ENCODE results near the gene SEMA3E. TPM values are rescaled to one million over a fixed set of nuclear protein-coding genes. Genes with fewer than 3 reads are reported as not detected.
"Not testable (repeated sequence)": the region's sequence is repeated elsewhere in the genome, so short reads cannot be mapped to it uniquely, and the experiment has no call there.

SEMA3E gene
- polyA plus RNA-seq, 3 donors = 1.5 to 2.0 (median 1.8) TPM

DNA sequence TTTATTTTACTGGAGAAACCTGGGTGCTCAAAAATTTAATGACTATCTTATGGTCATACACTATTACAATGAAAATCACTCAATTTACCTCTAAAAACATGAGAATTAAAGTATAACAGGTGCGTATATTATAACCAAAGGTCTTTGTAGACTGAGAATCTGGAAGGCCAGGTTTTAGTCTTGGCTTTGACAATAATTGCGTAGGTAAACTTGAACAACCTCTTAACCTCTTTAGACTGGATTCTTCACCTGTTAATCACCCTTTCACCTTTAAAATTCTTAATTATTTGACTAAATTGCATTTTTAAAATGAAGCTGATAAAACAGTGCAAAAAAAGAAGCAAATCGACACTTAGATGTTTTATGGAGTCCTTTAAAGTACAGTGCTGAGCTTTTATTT is 156.1 kb downstream of the SEMA3E start:
- no peak for DNase-seq

DNA sequence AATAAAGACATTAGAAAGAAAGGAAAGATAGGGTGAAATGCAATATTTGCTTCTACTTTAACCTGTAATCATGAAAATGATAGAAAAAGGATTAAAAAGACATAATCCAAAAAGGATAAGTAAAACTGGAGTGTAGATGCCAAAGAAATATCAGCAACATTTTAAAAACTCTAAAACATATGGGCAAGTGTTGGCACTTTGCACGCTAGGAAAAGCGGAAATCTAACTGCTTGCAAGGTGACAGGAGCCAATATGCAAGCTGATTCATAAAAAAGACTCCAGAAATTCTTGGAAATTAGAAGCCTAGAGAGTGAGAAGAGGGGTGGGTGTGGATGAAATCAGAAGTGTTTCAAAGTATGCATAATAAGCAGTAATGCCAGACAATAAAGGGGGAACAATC is 161.1 kb downstream of the SEMA3E start:
- no peak for DNase-seq

GRCh38 chr7:83486957-83487356 is 162.0 kb downstream of the SEMA3E start:
- no peak for DNase-seq

DNA sequence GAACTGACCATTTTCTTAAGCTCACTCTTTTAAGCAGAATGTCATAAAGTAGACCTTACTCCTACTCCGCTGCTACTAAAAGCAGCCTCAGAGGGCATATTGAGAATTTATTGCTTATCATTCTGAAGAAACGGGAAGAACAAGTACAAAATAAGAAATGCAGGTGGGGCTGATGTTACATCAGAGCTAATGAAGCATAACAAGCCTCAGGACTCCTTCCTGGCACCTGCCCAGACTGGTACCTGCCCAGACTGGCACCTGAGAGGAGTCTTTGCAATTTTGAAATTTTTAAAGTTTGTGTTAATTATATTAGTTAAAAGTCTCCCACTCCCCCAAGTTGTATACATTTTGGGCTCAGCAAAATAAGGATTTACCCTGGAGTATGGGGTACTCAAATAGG is 162.4 kb downstream of the SEMA3E start:
- DNase-seq = no peak

GRCh38 chr7:83484826-83485225 is 164.1 kb downstream of the SEMA3E start:
- DNase-seq = no peak

DNA sequence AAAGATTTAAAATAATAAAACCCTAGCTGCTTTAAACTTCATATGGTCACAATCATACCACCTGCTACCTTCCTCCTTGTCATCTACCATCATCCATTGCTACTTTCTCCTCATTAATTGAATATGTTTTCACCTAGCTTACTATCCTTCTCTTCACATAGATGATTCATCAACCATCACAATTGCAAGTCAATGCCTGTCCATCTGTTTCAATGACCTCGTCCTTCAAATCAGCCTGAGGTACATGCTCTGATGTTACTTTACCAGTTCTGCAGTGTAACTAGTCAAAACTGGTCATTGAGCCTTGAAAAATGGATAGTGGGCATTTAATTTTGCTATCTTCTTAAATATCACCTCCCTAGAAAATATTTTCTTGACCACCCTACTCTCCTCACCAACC is 164.7 kb downstream of the SEMA3E start:
- no peak for DNase-seq

DNA sequence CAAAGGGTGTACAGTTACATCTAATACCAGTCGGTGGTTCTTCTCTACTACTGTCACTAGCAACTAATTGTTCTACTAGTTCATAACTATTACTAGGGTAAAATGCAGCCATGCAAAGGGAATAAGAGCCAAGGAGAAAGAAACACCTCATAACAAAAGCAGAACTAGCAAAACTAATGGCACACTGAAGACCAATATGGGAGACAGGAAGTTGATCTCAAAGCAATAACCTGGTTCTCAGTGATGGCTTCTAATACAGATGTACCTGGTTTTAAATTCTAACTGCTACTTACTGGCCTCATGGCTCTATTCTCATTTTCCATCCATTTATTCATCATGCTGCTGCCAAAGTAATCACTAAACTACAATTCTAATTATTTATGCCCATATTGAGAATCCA is 170.3 kb downstream of the SEMA3E start:
- DNase-seq = no peak

GRCh38 chr7:83476511-83477050 is 172.4 kb downstream of the SEMA3E start:
- DNase-seq = no peak

DNA sequence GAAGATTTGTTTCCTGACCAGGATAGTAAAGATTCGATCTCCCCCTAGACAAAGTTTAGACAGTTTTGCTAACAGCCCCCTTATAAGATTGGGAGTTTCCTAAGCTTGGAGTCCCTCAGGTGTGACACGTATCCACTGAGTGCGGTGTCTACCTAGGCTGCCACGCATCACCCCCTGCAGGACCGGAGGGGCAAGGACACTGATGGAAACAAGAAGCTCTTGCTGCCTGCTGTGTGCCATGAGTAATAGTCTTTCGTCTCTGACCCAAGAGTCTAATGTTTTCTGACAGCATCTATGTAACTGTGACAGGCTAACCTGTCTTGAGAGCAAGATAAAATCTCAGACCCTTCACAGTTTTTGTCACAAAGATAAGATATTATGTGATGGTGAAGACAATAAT is 173.5 kb downstream of the SEMA3E start:
- no peak for DNase-seq

- no peak for DNase-seq
These were observed 176.6 kb downstream of the SEMA3E start for GRCh38 chr7:83472376-83472775.

DNA sequence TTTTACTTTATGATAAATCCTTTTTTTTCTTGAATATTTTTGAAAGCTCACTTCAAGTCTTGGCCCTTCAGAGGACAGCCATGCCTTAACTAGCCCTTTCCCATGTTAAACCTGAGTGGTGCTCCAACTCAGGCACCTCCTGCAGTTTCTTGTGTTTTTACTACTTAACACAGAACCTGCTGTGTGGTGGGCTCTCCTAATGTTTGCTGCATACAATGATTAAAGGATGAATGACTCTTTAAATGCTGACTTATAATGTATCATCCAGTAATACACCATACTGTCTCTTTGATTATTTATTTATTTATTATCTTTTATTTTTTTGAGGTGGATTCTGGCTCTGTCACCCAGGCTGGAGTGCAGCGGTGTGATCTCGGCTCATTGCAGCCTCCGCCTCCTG is 179.4 kb downstream of the SEMA3E start:
- no peak for DNase-seq

GRCh38 chr7:83469076-83469475 is 179.9 kb downstream of the SEMA3E start:
- no peak for DNase-seq

DNA sequence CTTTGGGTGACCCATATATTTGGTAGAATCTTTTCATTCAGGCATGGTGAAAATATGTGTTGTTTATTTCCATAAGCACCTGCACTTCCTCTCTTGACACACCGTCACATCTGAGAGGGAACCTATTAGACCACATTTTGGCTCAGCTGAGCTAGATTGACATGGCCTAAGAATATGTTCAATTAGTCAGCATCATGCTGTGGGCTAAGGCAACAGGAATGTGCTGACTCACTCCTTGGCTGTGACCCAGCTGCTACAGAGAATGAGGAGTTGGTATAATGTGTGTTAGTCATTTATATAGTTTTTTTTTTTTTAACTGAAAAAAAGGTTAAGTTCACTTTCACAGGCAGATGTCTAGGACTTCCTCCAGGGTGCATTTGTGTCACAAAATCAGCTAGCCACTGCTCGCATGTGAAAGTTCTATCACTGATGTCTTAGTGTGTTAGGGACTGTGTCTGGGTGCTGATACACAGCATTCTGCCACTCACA is 180.6 kb downstream of the SEMA3E start:
- peak; percentile 69 for DNase-seq

DNA sequence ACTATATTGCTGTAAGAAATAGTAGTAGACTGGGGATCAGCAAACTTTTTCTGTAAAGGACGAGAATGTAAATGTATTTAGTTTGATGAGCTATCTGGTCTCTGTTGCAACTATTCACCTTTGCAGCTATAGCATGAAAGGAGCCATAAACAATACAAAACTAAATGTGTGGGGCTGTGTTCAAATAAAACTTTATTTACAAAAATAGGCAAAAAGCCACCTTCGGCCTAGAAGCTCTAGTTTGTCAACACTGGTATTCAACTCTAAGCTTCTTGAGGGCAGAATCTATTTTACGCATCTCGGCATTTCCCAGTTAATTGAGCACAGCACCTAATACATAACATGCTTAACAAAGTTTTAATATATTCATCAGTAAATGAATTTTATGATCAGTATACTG is 181.4 kb downstream of the SEMA3E start:
- DNase-seq = no peak

- no peak for DNase-seq
These were observed 182.0 kb downstream of the SEMA3E start for GRCh38 chr7:83466956-83467355.

DNA sequence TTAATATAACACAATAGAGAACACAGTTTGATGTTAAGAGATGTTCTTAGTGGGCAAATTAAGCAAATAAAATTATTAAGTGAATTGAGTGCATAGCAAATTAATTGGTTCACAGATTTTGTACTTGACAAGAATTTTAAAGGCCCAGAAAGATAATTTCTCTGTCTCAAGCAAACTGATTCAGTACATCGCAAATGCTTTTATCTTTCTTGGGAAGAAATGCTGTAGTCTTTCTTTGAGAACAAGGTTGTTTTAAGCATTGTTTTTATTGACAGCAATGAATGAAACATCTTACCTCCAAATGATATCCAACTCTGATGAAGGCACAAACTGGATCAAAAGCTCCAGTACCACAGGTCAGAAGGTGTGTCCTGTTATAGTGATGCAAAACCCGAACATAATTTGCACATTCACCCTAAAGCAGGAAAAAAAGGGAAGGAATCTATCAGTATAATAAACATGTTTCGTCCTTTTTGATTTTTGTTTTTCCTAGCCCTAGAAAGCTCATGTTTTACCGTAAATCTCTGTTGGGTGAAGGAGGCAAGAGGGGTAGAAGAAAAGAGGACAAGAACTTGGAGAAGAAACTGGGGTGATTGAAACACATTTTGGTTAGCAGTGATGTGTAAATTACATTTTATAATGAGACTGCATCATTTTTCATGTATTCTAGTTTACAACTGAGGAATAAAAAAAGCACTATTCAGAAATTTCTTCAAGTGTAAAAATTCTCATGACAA is 182.6 kb downstream of the SEMA3E start:
- no peak for DNase-seq

DNA sequence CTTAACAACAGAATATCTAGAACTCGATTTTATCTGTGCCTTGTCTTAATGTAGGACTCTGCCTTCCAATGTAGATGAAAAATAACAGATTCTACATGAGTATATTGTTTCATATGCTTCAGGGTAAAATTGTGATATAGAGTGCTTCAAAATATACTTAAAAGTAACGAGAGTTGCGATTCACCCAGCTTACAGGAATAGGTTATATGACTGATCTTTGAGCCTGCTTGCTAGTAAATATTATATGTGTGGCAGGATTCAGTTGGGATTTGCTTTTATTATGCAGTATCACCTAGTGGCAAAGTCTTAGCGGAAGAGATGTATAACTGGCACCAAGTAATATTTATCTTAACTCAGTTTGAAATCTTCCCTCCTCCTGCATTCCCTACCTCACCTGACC is 183.3 kb downstream of the SEMA3E start:
- no peak for DNase-seq

DNA sequence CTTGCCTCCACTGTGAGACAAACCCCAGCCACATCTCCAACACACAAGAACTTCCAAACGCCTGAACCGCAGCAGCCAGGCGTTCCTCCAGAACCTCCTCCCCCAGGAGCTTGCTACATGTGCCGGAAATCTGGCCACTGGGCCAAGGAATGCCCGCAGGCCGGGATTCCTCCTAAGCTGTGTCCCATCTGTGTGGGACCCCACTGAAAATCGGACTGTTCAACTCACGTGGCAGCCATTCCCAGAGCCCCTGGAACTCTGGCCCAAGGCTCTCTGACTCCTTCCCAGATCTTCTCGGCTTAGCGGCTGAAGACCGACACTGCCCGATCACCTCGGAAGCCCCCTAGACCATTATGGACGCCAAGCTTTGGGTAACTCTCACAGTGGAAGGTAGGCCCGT is 187.1 kb downstream of the SEMA3E start:
- not testable (repeated sequence) for DNase-seq

GRCh38 chr7:83459930-83460653 is 188.8 kb downstream of the SEMA3E start:
- not testable (repeated sequence) for DNase-seq

GRCh38 chr7:83459101-83459929 is 189.6 kb downstream of the SEMA3E start:
- not testable (repeated sequence) for DNase-seq

DNA sequence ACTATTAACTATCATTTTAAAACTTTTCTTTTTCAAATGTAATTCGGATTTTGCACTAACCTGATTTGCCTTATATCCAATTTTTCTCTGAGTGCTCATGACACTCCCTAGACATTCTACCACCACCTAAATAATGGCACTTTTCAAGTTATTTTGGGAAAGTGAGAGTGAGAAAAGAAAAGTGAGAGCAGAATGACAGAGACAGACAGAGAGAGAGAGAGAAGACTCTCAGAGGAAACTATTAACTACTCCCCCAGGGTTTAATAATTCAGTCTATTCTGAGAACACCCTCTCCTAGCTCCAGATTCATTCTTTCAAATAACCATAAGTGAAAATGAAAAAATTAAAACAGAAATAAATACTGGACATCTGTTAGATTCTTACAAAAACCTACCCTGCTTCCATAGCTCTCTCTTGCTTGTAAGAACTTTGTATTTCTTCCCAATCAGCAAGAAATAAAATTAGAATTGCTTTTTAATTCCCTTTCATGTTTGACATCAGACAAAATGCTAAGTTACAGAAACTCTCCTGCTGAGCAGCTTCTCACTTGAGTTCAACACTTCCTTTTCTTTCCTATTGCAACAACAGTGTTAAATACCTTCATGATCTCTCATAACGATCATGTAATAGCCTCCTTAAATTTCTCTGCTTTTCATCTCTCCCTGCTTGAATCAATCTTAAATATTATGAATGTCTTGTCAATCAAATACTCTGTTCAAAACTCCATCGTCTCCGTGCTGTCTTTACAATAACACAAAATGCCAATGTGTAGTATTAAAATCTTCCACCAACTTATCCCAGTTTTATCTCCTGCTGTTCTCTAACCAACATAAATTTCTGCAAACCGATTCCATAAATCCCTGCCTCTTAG is 191.7 kb downstream of the SEMA3E start:
- no peak for DNase-seq
